Germinal center (tissue), 1 donor: ENCODE results near the gene CAMK2B.
"Not testable (repeated sequence)": the region's sequence is repeated elsewhere in the genome, so short reads cannot be mapped to it uniquely, and the experiment has no call there.

Experiments used
- DNase-seq: peaks from one replicate; pipeline ENCODE4 v3.0.0; 2012; ENCODE audit warnings: mixed read lengths, low spot score

The CAMK2B gene

DNA sequence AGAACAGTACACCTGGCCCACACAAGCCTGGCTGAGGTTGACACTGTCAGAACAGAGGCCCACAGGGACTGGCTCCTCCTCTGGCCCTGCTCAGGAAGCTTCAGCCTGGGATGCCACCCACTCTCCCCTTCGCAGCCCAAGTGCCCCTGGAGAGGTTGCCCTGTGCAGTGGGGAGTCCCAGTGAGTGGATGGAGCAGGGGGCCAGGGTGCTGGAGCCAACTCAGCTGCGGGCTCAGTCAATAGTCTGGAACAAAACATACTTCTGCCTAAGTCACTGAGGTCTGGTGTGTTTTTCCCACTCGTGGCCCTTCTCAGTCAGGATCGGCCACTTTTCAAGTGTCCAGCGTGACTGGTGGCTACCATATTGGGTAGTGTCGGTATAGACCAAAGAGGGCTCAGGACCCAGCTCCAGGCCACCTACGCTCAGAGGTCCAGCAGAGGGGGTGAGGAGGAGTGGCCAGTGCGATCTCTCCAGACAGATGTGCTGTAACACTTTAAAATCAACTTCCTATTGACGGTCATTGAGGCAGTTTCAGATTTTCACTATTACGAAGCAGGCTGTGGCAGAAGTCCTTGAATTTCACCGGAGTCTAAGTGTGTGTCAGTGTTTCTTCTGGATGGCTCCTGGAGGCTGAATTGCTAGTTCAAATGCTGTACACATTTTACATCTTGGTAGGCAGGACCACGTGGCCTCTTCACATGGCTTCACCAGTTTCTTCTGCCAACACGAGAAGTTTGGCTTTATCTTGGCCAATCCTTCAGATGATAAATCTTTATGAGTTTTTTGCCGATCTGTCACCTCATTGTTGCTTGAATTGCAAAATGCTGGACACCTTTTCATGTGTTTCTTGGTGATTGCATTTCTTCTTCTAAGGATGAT lies 135.2 kb downstream of the CAMK2B start:
- no peak for DNase-seq

DNA sequence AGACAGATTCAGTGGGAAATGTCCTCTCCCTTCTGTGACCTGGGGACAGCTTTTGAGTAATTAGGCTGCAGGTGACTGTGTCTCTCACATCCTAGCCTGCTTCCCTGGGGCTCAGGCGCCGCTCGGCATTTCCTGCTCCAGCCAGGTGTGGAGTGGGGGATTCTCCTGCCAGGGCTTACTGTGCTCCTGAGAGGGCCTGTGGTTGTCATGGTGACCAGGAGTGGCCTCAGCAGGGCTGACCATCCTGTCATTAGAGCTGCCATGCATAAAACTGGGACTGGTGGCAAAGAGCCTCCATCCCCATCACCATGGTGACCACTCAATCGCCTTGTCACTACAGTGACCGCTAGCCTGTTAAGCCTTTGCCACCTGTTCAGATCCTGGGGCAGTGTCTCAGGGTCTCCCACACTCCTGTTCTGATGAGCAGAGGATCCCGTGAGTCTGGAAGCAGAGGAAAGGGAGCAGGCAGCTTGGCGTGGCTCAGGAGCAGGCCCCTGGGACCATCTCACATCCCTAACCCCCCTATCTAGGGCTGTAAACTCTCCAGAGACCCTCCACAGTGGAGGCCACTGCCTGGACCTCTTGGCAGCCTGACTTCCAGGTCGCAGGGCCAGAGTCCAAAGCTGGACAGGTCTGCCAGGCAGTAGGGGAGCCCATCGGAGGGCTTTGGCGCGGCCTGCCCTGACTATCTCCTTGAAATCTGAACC lies 136.0 kb downstream of the CAMK2B start, which contains the start of gene GCK:
TSS of gene GCK (minus strand) at position 154 of the 707 bp plus-strand sequence. CDS start 486 bp downstream, outside the sequence.
- DNase-seq, result no peak

DNA sequence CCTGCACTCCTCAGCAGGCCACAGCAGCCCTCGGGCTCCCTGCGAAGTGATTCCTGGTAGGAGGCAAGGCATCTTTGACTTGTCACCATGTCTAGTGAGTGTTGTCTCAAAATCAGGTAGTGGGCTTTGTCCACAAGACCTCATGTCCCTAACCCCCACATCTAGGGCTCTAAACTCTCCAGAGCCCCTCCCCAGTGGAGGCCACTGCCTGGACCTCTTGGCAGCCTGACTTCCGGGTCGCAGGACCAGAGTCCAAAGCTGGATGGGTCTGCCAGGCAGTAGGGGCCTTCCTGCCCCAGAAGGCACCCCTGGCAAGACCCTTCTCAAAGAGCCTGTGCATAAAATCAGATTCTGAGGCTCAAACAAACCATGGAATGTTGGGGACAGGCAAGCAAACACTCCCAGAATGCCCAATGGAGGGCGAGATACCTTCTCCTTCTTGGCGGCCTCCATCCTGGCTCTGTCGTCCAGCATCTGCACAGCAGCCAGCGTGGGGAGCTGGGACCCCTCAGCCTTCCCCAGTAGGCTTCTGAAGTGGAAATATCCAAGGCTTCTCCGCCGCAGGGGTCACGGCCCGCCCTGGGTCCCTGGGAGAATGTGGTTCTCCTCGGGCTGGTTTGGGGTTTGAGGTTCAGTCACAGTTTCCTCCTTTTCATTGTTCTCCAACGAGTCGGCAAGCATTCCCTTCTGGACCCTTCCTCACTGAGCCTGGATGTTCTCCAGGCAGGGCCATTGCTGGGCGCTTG lies 136.7 kb downstream of the CAMK2B start:
- DNase-seq, result no peak

DNA sequence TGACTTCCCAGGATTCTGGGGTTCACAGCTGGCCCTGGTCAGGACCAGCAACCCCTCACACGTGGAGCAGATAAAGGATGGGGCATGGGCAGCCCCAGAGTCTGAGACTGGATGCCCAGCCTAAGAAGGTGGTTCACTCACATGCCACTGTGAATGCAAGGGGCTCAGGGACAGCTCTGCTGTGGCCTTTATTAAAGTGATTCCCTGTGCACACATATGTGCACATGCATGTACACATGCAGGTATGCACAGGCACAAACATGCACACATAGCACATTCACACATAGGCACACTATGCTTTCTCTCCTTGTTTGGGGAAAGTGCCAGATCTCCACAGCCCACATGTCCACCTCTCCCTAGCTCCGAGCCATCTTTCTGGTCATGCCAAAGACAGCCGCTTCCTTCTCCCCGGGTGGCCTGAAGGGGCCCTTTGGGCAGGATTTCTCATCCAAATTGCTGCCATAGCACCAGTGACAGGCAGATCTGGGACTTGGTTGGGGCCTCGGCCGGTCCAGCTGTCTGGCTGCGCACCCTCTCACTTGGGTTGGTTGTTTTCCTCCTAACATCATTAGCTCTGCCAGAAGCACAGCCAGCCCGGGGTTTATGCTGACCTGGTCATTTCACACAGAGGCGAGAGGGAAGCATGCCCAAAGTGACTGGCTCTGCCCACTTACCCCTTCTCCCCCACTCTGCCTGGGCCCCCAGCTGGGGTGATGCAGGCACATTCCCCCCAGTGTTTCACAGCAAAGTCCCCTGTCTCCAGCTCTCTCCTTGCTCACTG lies 137.6 kb downstream of the CAMK2B start:
- no peak for DNase-seq

DNA sequence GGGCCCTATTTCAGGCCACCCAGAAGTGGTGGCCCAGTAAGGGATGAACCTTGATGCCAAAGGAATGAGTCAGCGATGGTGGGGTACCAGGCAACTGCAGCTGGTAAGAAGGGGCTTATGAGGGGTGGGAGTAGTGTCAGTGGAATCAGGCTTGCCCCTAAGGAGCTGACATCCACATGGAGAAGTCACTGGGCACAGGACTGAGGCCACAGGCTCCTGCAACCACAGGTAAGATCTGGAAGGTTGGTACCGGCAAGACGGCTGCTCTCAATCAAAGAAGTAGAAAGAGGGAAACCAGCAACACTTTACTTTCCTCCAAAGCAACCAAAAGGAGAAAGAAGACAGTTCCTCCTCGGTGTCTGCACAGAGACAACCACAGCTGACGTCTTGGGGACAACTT lies 138.7 kb downstream of the CAMK2B start:
- no peak for DNase-seq

DNA sequence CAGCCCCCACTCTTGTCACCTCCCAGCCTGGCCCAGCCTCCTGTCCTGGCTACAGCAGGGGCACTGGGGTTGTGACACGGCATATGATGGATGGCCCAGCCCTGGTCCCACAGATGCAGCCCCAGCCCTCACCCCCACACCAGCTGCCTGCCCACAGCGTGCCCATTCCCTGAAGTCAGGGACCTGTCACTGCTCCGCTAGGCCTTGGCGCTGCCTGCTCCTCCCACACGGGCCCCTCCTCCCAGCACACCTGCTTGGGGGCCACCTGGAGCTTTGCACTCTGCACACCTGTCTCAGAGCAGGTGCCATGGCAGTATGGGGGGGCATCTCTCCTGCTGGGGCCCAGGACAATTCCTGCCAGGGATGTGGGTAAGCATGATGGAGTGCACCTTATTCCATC lies 139.7 kb downstream of the CAMK2B start:
- DNase-seq, result no peak

DNA sequence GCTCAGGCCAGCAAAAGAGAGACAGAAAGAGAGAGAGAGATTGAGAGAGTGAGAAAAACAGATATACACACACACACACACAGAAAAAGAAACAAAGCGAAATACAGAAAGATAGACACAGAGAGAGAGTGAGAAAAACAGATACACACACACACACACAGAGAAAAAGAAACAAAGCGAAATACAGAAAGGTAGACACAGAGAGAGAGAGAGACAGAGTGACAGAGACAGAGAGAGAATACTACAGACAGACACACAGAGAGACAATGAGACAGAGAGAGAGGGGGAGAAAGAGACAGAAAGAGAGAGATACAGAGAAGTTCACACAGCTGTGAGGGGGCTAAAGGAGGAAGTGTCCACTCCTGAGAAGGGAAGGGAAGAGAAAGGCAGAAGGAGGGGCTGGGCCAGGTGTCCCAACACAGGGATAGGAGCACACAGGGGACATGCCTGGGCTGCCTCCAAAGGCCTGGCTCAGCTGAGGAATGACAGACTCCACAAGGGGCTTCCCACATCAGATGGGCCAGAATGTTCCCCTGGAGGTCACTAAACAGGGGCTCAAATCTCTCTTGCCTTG lies 140.4 kb downstream of the CAMK2B start:
- DNase-seq, result no peak

DNA sequence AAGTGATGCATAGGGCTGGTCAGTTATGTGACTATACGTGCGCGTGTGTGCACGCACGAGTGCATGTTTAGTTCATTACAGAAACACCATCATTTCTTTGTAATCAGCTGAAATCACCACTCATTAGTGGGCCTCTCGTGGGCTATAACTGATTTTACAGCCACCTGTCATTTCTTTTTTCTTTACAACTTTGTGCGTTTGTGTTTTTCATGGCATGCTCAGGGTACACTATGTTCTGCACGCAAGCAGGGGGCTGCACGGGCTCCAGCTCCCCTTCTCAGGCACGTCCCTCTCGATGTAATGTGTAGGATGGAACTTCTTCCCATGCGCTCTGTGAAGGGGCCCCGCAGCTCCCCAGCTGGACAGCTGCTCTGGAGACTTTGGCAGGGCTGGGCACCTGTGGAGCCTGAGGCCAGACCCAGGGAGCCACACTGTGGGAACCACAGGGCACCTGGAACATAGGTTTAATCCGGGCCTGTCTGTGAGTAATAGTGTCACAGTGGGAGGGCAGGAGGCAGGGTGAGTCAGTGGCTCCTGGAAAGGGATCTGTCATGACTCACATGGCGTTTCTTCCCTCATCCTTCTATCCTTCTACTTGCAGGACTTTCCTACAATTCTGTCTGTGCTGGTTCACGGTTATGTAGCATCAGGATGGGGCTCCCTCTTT lies 141.1 kb downstream of the CAMK2B start:
- no peak for DNase-seq

DNA sequence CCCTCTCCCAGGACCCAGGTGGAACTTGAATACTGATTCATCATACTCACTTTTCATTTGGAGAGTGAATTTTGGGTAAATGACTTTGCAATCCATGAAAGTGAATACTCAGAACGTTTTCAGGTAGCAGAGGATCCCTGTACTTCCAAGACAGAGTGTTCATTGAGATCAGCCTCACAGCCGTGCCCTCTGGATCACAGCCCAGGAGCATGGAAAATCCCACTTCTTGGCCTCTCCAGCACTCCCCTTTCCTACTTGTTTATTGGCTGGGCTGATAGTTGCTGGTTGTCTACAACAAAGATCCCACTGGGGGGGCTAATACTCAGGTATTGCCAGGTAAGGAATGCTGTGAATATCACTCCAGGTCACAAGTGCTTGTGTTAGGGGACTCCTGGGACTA lies 142.0 kb downstream of the CAMK2B start:
- DNase-seq, result no peak

DNA sequence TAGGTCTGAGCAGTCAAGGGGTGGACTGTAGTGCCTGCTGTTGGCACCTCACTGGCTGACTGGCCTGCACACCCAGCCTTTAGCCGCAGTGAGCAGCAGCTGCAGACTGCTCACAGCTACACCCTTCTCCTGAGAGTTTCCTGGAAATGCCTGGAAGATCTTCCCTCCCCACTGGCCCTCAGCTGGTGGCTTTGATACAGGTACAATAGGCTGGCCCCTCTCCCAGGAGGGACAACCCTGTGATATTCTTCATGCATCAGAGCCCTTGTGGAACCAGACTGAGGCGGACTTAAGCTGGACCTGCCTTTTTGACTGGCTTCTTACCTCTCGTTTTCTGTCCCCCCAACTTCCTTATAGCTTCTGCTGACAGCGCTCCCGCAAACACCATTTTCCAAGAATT lies 142.6 kb downstream of the CAMK2B start:
- no peak for DNase-seq

DNA sequence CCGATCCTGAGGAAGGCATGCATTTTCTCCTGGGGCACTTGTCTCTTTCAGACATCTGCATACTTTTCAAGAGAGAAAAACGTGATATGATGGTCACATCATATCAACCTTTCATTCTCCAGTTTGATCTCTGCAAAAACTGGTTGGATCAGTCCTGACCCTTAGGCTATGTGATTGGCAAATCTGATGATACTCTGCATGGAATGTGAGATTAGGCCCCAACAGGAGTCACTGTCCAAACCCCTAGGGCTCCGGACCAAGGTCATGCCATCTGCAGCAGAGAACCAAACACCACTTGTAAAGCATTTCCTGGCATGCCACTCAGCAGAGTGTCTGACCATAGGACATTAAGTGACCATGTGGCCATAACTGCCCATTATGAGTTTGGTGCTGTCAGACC lies 144.8 kb downstream of the CAMK2B start:
- DNase-seq, result no peak

DNA sequence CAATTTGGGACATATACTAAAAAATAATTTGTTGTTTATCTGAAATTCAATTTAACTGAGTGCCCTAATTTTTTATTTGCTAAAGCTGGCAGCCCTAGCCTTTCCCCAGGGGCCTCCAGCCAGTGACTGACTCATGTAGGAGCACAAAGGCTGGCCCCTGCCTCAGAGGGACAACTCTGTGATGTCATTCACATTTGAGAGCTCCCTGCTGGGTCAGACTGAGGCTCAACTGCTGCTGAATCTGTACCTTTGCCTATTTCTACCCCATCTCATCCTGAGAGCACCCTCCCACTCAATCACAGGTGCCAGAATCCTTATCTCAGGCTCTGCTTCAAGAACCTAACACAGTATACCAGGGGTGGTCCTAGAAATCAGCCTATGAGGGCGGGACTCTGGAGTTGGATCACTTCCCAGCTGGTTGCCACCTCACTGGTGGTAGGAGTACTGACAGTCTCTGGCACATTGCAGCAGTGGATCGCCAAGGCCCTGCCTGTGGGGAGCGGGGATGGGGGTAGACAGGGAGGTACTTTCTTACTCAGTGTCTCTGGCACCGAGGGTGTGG lies 147.7 kb downstream of the CAMK2B start:
- DNase-seq, result no peak

DNA sequence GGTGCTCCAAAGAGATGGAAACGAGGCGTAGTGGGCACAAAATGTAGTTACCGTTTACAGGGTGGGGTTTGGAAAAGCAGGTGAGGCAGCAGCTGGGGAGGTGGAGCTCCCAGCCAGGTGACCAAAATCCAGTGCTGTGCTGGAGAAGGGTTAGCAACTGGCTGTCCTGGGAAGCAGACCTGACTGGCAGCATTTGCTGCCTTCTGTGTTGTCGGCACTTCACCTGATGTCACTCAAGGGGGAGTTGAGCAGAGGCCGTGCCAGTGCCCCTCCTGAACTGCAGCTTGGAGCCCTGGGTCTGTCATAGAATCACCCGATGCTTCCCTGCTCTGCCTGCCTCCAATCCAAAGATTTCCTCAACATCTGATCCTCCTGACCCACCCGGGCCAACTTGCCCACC lies 148.9 kb downstream of the CAMK2B start:
- no peak for DNase-seq

DNA sequence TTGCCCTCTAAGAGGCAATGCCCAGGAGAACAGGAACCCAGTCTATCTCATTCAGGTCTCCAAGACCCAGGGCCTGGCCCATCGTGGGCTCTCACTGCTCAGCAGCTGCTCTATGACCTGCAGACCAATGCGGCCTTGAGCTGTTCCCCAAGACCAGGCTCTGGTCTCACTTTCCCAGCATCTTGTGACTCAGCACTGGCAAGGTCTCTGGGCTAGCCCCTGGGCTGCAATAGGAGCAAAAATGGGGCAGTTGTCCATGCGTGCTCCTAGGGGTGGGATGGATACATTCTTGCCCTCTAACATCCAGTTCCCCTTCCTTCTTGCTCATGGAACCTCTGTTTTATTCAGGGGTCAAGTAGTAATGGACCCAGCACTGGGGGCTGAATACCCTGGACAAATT lies 149.7 kb downstream of the CAMK2B start:
- DNase-seq, result no peak

DNA sequence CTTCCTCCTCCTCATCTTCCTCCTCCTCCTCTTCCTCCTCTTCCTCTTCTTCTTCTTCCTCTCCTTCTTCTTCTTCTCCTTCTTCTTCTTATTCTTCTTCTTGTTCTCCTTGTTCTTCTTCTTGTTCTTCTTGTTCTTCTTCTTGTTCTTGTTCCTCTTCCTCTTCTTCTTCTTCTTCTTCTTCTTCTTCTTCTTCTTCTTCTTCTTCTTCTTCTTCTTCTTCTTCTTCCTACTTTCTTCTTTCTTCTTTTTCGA lies 150.8 kb downstream of the CAMK2B start:
- not testable (repeated sequence) for DNase-seq

DNA sequence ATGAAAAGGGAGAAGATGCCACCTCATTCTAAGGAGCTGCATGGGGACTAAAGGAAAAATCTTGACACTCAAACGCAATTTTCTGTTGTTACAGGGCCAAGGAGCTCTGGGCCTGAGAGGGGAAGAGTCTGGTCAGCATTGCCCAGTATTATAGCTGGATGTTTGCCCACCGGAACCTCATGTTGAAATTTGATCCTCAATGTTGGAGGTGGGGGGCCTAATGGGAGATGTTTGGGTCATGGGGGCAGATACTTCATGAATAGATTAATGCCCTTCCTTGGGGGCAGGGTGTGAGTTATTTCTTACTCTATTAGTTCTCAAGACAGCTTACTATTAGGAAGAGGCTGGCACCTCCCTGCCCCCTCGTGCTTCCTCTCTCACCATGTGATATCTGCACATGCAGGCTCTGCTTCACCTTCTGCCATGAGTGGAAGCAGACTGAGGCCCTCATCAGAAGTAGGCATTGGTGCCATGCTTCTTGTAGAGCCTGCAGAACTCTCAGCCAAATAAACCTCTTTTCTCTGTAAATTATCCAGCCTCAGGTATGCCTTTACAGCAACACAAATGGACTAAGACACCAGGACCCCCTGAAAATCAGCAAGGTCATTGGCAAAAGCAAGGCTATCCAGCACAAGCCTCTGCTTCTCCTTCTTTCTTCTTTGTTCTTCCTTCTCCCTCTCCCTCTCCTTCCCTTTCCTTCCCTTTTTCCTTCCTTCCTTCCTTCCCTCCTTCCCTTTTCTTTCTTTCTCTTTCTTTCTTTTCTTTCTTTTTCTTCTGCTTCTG lies 151.3 kb downstream of the CAMK2B start:
- DNase-seq, result no peak

DNA sequence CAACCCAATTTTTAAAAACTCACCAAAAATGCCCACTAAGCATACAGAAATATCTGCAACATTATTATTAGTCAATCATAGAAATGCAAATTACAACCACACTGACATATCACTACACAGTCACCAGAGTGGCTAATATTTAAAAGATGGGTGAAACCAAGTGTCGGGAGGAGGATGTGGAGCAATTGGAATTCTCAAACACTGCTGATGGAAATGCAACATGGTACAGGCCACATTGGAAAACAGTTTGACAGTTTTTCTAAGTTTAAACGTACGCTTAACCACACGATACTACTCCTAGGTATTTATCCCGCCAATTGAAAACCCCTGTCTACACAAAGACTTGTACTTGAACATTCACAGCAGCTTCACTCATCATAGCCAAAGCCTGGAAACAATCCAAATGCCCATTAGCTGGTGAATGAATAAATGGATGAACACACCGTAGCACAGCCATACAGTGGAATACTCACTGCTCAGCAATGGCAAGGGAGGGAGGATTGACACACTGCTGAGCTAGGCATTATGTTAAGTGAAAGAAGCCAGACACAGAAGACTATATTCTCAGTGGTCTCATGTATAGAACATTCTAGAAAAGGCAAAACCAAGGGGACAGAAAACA lies 152.5 kb downstream of the CAMK2B start:
- no peak for DNase-seq

DNA sequence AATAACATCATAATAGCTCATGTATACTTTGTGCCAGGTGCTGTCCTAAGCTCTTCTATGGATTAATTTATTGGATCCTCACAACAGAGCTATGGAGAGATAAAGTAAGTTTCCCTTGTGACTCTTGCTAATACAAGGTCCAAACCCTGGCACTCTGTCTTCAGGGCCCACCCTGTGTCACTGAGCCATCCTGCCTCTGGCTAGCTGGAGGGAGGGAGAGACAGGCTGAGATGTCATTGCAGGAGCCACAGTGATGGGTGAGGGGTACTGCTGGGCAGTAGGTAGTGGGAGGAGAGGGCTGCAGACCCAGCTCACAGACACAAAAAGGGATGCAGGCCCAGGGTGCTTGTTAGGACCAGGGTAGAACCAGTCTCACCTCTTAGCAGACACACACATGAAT lies 153.0 kb downstream of the CAMK2B start:
- DNase-seq, result no peak

DNA sequence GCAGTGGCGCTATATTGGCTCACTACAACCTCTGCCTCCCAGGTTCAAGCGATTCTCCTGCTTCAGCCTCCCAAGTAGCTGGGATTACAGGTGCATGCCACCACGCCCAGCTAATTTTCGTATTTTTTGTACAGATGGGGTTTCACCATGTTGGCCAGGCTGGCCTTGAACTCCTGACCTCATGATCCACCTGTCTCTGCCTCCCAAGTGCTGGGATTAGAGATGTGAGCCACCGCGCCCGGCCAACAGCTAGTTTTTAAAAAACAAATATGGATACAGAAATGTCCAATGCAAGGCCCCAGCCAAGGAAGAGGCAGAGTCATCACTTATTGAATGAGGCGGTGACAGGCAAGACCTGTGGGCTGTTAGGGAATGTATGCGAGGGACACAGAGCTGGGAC lies 153.5 kb downstream of the CAMK2B start:
- not testable (repeated sequence) for DNase-seq

DNA sequence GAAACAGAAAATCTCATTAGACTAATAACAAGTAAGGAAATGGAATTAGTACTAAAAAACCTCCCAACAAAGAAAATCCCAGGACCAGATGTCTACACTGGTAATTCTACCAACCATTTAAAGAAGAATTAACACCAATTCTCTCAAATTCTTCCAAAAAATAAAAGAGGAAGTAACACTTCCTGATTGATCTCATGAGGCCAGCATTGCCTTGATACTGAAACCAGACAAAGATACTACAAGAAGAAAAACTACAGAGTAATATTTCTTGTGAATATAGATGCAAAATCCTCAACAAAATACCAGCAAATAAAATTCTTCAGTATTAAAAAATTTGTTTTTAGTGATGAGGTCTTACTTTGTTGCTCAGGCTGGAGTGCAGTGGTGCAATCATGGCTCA lies 157.5 kb downstream of the CAMK2B start:
- DNase-seq, result no peak
